CD14-positive monocyte (primary cell): ENCODE data around the gene RASAL3. TPM values are rescaled to one million over a fixed set of nuclear protein-coding genes. Genes with fewer than 3 reads are reported as not detected.

ENCODE experiments used
- DNase-seq, 3 donors: peaks; one replicate each; pipeline ENCODE4 v3.0.0-alpha.2; 2011 to 2022
- H2AFZ ChIP-seq: 2 replicates; pipeline ENCODE4 v1.6.0; 2012; ENCODE audit warnings: mild to moderate bottlenecking, low read depth, low read length, inconsistent platforms; ENCODE audit not compliant: insufficient read depth, poor library complexity, severe bottlenecking
- H3K27ac ChIP-seq, 2 donors: 1 replicate in 1 of 2; 2 replicates in 1 of 2; pipeline ENCODE4 v1.5.1; 2012 to 2013; ENCODE audit warnings: low read length in 2 of 2, control low read depth in 1 of 2, inconsistent platforms in 1 of 2, low read depth in 1 of 2, mild to moderate bottlenecking in 1 of 2
- H3K27me3 ChIP-seq, 2 donors: one replicate each; pipeline versions ENCODE4 v1.6.0 to v1.6.1; 2011 to 2013; ENCODE audit warnings: low read length in 2 of 2; ENCODE audit not compliant: control insufficient read depth in 2 of 2, insufficient read depth in 2 of 2
- H3K36me3 ChIP-seq, 2 donors: replicated peaks in 1 of 2; 1 replicate in 1 of 2; 2 replicates in 1 of 2; pipeline versions ENCODE4 v1.5.1 to v1.6.1; 2012 to 2013; ENCODE audit warnings: low read length in 2 of 2, control low read depth in 1 of 2, inconsistent platforms in 1 of 2, mild to moderate bottlenecking in 1 of 2; ENCODE audit not compliant: insufficient read depth in 2 of 2, control insufficient read depth in 1 of 2
- H3K4me1 ChIP-seq, 2 donors: 1 replicate in 1 of 2; 2 replicates in 1 of 2; pipeline versions ENCODE4 v1.5.1 to v1.6.1; 2012 to 2013; ENCODE audit warnings: low read length in 2 of 2, control low read depth in 1 of 2, inconsistent platforms in 1 of 2, mild to moderate bottlenecking in 1 of 2, moderate library complexity in 1 of 2; ENCODE audit not compliant: insufficient read depth in 2 of 2, control insufficient read depth in 1 of 2
- H3K4me2 ChIP-seq: replicated peaks from 2 replicates; pipeline ENCODE3; 2012; ENCODE audit warnings: low read length, moderate library complexity, mild to moderate bottlenecking; ENCODE audit not compliant: poor library complexity, severe bottlenecking; ENCODE audit errors: extremely low read depth
- H3K4me3 ChIP-seq, 3 experiments: fragments of 200-600 bp in 1 of 3; sonication (generic) in 1 of 3; replicated peaks in 1 of 3; 1 replicate in 2 of 3; 2 replicates in 1 of 3; pipeline ENCODE4 v1.5.1; 2011 to 2013; ENCODE audit warnings: low read length in 3 of 3, mild to moderate bottlenecking in 3 of 3, control low read depth in 2 of 3, low read depth in 2 of 3, inconsistent platforms in 1 of 3, moderate library complexity in 1 of 3
- H3K79me2 ChIP-seq: 2 replicates; pipeline ENCODE4 v1.6.0; 2012; ENCODE audit warnings: mild to moderate bottlenecking, control low read depth, inconsistent platforms, low read length, moderate library complexity; ENCODE audit not compliant: insufficient read depth
- H3K9ac ChIP-seq: 2 replicates; pipeline ENCODE4 v1.6.0; 2017; ENCODE audit warnings: low read length, mild to moderate bottlenecking; ENCODE audit not compliant: insufficient read depth, poor library complexity, severe bottlenecking
- H3K9me3 ChIP-seq, 2 donors: replicated peaks in 1 of 2; 1 replicate in 1 of 2; 2 replicates in 1 of 2; pipeline versions ENCODE4 v1.5.1 to v1.6.1; 2012 to 2013; ENCODE audit warnings: low read length in 2 of 2, control low read depth in 1 of 2; ENCODE audit not compliant: control insufficient read depth in 1 of 2, insufficient read depth in 1 of 2
- H4K20me1 ChIP-seq: 2 replicates; pipeline ENCODE4 v1.6.0; 2012; ENCODE audit warnings: mild to moderate bottlenecking, low read length, control low read depth, moderate library complexity; ENCODE audit not compliant: insufficient read depth
- H3K27ac Mint-ChIP-seq, 7 donors: one replicate each; pipeline ENCODE4 v1.8.0; 2020; ENCODE audit warnings: mild to moderate bottlenecking in 7 of 7, mixed read lengths in 7 of 7, moderate library complexity in 6 of 7, inconsistent platforms in 2 of 7
- H3K27me3 Mint-ChIP-seq, 3 donors: one replicate each; pipeline ENCODE4 v1.8.0; 2021 to 2022; ENCODE audit warnings: low read depth in 3 of 3, mild to moderate bottlenecking in 3 of 3, mixed read lengths in 3 of 3, moderate library complexity in 3 of 3, inconsistent platforms in 1 of 3
- H3K36me3 Mint-ChIP-seq, 2 donors: one replicate each; pipeline ENCODE4 v1.8.0; 2020; ENCODE audit warnings: mixed read lengths in 2 of 2, inconsistent platforms in 1 of 2, mild to moderate bottlenecking in 1 of 2
- H3K4me1 Mint-ChIP-seq: one replicate; pipeline ENCODE4 v1.8.0; 2020; ENCODE audit warnings: mild to moderate bottlenecking, mixed read lengths
- H3K4me3 Mint-ChIP-seq, 2 donors: one replicate each; pipeline ENCODE4 v1.8.0; 2020; ENCODE audit warnings: mild to moderate bottlenecking in 2 of 2, mixed read lengths in 2 of 2, moderate library complexity in 1 of 2
- H3K9me3 Mint-ChIP-seq, 7 donors: one replicate each; pipeline ENCODE4 v1.8.0; 2020 to 2022; ENCODE audit warnings: mixed read lengths in 7 of 7, mild to moderate bottlenecking in 6 of 7, moderate library complexity in 6 of 7, inconsistent platforms in 2 of 7
- WGBS: methylation state at CpG from one replicate; pipeline ENCODE4 v1.1.5; 2013; ENCODE audit warnings: missing lambda C conversion rate; ENCODE audit not compliant: insufficient coverage; 5-methylcytosine and 5-hydroxymethylcytosine counted together
- intact Hi-C, 2 donors: fragments of 100-400 bp; cut with micrococcal nuclease; formaldehyde crosslinking; loops; one replicate each; pipeline versions ENCODE4 v1.15.0 to v1.15.1; 2023
- polyA plus RNA-seq, 3 donors: library from polyadenylated mRNA; depleted of rRNA in 1 of 3; unstranded in 2 of 3; stranded (reverse) in 1 of 3; fragments of 300-500 nt in 2 of 3; fragments of >200 nt in 1 of 3; fragmentation: Illumina TruSeq in 2 of 3; gene quantifications; 1 replicate in 2 of 3; 2 replicates in 1 of 3; pipeline ENCODE4 v1.2.3, GENCODE V29; 2012 to 2021
- TF ChIP-seq, protein P1 (sequence below): fragments of 200-600 bp; IDR thresholded peaks from one replicate; pipeline ENCODE4 v1.8.0; 2022; ENCODE audit warnings: antibody characterized with exemption, mild to moderate bottlenecking

The RASAL3 gene
- polyA plus RNA-seq, 3 donors = 4.5 to 45.4 (median 13.6) TPM

DNA sequence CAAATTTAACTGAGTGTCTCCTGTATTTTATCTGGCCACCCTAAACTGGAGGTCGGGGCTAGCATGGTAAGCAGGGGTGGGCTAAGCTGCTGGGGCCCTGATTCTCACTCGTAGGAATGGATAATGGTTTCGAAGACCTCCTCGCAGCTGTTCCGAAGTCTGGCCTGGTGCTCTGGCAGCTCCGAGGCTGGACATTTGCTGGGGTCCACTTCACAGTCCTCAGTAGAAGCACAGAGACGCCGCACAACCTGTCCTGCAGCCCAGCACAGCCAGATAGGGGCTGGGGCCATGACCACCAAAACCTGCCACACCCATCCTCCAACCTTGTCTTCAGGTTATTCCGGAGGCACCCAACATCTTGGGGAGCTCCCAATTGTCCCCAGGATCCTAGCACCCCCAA is 8.3 kb downstream of the RASAL3 start:
- H3K79me2 ChIP-seq = no peaks in the 10 kb centered on the region
- intact Hi-C loops = no loop called here
- Mint-ChIP-seq H3K36me3 (peaks cover 61 to 68% of the 10 kb centered on the region in 2 donors), H3K27me3 (peaks cover 0 to 4% (median 0%) of the 10 kb centered on the region in 3 donors), H3K4me1 (peaks cover under 1% of the 10 kb centered on the region), H3K4me3 (no peak overlapping the region), H3K9me3 (peaks cover 0 to 9% (median 5%) of the 10 kb centered on the region in 7 donors), H3K27ac (no peak overlapping the region)
- TF ChIP-seq, protein P1, sequence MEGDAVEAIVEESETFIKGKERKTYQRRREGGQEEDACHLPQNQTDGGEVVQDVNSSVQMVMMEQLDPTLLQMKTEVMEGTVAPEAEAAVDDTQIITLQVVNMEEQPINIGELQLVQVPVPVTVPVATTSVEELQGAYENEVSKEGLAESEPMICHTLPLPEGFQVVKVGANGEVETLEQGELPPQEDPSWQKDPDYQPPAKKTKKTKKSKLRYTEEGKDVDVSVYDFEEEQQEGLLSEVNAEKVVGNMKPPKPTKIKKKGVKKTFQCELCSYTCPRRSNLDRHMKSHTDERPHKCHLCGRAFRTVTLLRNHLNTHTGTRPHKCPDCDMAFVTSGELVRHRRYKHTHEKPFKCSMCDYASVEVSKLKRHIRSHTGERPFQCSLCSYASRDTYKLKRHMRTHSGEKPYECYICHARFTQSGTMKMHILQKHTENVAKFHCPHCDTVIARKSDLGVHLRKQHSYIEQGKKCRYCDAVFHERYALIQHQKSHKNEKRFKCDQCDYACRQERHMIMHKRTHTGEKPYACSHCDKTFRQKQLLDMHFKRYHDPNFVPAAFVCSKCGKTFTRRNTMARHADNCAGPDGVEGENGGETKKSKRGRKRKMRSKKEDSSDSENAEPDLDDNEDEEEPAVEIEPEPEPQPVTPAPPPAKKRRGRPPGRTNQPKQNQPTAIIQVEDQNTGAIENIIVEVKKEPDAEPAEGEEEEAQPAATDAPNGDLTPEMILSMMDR = no peak
- WGBS = 92% methylated on average over 4 of the region's 9 CpGs
- H3K9ac ChIP-seq = no peak overlapping the region
- H2AFZ ChIP-seq = no peak overlapping the region
- H3K4me1 ChIP-seq = no peaks in the 10 kb centered on the region
- H3K36me3 ChIP-seq = peaks cover 65 to 84% of the 10 kb centered on the region in 2 donors
- no peak for DNase-seq
- peaks cover 6% of the 10 kb centered on the region for H4K20me1 ChIP-seq
- no peak overlapping the region for H3K4me2 ChIP-seq
- no peaks in the 10 kb centered on the region for H3K27me3 ChIP-seq
- no peak overlapping the region for H3K4me3 ChIP-seq
- no peaks in the 10 kb centered on the region for H3K9me3 ChIP-seq
- H3K27ac ChIP-seq = no peak overlapping the region

DNA sequence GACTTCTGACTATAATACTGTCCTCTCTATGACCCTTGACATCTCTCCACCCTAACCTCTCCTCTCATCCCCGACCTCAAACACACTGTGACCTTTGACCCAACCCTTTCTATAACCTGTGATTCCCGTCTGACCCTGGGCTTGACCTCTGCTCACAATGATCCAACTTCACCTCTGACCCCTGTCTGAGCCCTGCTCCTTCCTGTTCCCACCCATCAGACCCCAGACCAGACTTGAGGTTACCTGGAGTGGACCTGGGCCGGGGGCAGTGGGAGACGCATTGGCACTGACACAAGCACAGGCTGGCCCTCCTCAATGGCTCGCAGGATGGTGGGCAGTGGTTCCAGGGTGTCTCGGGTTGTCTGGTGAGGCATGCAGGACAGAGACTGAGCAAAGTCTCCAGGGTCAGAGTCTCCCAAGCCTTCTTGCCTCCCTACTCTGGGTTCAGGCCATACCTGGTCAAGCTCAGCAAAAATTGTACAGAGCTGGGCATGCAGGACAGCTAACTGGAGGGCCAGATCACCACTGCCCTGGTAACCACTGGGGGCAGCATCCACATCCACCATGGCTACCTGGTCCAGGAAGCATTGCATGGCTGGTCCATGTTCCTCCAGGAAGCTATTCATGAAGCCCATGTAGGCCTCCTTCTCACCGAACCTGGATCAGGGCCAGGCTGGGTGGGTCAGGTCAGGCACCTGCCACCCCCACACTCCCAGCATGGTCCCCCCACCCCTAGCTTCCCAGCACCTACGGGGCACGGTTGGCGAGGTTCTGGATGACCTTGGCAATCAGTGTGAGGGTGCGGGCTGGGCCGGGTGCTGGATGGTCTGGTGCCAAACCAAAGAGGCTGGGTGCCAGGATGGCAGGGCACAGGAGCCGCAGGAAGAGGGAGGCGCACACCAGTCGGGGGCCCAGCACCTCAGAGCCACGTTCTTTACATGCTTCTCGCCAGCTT is 10.2 kb downstream of the RASAL3 start:
- H3K27me3 ChIP-seq = no peaks in the 10 kb centered on the region
- peaks cover 0 to 9% (median 5%) of the 10 kb centered on the region in 7 donors for H3K9me3 Mint-ChIP-seq
- H3K9me3 ChIP-seq = no peaks in the 10 kb centered on the region
- H3K27ac Mint-ChIP-seq = peak overlapping the region in 3 of 7 donors; percentile 2 to 53 (median 26)
- H3K4me3 Mint-ChIP-seq = no peak overlapping the region
- no peak overlapping the region for H2AFZ ChIP-seq
- peaks cover 4% of the 10 kb centered on the region for H4K20me1 ChIP-seq
- peaks cover 6% of the 10 kb centered on the region in 2 donors for H3K4me1 ChIP-seq
- peaks cover 49 to 66% of the 10 kb centered on the region in 2 donors for H3K36me3 ChIP-seq
- peaks cover 9% of the 10 kb centered on the region for H3K4me1 Mint-ChIP-seq
- no peak overlapping the region for H3K4me2 ChIP-seq
- no peak overlapping the region for H3K27ac ChIP-seq
- H3K79me2 ChIP-seq = no peaks in the 10 kb centered on the region
- DNase-seq = no peak
- H3K27me3 Mint-ChIP-seq = peaks cover 0 to 1% (median 0%) of the 10 kb centered on the region in 3 donors
- TF ChIP-seq, protein P1 = no peak
- 94% methylated on average over 15 of the region's 17 CpGs for WGBS
- no peak overlapping the region for H3K4me3 ChIP-seq
- intact Hi-C loops = no loop called here
- H3K9ac ChIP-seq = no peak overlapping the region
- H3K36me3 Mint-ChIP-seq = peaks cover 50 to 55% of the 10 kb centered on the region in 2 donors
